ENCODE results near the gene FOXJ2.

- TF ChIP-seq, protein P1, sequence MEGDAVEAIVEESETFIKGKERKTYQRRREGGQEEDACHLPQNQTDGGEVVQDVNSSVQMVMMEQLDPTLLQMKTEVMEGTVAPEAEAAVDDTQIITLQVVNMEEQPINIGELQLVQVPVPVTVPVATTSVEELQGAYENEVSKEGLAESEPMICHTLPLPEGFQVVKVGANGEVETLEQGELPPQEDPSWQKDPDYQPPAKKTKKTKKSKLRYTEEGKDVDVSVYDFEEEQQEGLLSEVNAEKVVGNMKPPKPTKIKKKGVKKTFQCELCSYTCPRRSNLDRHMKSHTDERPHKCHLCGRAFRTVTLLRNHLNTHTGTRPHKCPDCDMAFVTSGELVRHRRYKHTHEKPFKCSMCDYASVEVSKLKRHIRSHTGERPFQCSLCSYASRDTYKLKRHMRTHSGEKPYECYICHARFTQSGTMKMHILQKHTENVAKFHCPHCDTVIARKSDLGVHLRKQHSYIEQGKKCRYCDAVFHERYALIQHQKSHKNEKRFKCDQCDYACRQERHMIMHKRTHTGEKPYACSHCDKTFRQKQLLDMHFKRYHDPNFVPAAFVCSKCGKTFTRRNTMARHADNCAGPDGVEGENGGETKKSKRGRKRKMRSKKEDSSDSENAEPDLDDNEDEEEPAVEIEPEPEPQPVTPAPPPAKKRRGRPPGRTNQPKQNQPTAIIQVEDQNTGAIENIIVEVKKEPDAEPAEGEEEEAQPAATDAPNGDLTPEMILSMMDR (conservative IDR thresholded peaks at IDR 0.05; ENCODE audit: low read depth, low read length): no peak
- TF ChIP-seq EZH2 (IDR thresholded peaks at IDR 0.05; ENCODE audit: low read length, unreplicated experiment) (no peak), EZH2phosphoT487 (IDR thresholded peaks at IDR 0.05; ENCODE audit: borderline replicate concordance, low read length) (no peak)
These were observed 18.2 kb downstream of the FOXJ2 start for GRCh38 chr12:8050600-8051250.
